ENCODE measurements around the gene SPEM3.

SPEM3 gene

GRCh38 chr17:7425756-7426155, 2.9 kb upstream of the SPEM3 start:
- DNase-seq, result no peak

GRCh38 chr17:7426203-7426863, 2.3 kb upstream of the SPEM3 start:
- no peak for DNase-seq

DNA sequence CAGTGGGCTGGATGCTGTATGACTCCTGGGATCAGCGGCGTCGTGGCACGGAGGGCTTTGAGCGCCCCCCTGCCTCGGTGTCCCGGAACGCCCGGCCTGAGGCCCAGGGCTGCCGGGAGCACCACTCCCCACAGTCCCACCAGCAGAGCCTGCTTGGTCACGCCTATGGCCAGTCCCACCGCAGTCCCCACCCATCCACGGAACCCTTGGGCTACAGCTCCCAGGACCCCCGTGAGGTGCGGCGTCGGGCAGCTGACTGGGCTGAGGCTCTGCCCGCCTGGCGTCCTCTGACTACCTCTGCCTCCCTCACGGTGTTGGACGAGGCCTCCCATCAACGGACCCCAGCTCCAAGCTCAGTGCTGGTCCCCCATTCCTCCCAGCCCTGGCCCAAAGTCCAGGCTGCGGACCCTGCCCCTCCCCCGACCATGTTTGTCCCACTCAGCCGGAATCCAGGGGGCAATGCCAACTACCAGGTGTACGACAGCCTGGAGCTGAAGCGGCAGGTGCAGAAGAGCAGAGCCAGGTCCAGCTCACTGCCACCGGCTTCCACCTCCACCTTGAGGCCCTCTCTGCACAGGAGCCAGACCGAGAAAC, 1.7 kb upstream of the SPEM3 start:
- DNase-seq, result no peak

GRCh38 chr17:7427549-7427948, 1.1 kb upstream of the SPEM3 start:
- no peak for DNase-seq

DNA sequence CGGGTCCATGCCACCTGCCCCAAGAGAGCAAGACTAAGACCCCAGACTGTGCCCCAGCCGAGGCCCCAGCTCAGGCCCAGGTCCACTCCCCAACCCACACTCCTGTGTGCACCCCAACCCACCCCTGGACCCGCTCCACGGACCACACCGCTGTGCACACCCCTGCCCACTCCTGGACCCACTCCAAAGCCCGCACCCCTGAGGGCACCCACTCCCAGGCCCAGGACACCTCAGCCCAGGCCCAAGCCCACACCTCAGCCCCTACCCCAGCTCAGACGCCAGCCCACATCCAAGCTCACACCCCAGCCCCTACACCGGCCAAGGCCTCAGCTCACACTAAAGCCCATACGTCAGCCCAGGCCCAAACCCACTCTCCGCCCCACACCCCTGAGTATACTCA, 1.1 kb downstream of the SPEM3 start:
- DNase-seq, result no peak

- DNase-seq, result no peak
Observed at GRCh38 chr17:7431231-7431630, 2.6 kb downstream of the SPEM3 start.

DNA sequence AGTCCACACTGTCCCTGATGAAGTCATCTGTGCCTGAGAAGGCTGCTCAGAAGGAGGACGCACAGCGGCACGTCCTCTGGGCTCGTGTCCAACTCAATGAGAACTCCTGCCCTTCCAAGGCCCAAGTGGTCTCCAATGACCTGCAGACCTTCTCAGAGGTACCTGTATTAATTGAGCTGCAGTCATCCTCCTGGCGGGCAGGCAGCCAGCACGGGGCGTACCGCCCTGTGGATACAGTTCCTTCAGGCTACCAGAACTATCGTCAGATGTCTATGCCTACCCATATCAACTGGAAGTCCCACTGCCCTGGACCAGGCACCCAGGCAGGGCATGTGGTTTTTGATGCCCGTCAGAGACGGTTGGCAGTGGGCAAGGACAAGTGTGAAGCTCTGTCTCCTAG, 3.6 kb downstream of the SPEM3 start:
- no peak for DNase-seq

GRCh38 chr17:7435676-7436555, 7.3 kb downstream of the SPEM3 start:
- no peak for DNase-seq

DNA sequence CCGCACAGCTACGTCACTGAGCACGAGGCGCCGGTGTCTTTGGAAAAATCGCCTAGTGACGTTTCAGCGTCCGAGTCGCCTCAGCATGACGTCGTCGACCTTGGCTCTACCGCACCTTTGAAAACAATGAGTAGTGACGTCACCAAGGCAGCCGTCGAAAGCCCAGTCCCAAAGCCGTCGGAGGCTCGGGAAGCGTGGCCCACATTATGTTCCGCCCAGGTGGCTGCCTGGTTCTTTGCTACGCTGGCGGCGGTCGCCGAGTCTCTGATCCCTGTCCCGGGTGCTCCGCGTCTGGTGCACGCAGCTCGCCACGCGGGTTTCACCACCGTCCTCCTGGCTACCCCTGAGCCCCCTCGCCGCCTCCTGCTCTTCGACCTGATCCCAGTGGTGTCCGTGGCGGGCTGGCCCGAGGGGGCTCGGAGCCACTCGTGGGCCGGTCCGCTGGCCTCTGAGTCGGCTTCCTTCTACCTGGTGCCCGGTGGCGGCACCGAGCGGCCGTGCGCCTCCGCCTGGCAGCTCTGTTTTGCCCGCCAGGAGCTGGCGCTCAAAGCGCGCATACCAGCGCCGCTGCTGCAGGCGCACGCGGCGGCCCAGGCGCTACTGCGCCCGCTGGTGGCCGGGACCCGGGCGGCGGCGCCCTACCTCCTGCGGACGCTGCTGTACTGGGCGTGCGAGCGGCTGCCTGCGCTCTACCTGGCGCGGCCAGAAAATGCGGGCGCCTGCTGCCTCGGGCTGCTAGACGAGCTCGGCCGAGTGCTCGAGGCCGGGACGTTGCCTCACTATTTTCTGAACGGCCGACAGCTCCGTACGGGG, 8.1 kb downstream of the SPEM3 start:
- DNase-seq, result no peak

- no peak for DNase-seq
Observed at GRCh38 chr17:7437369-7437863, 8.8 kb downstream of the SPEM3 start.

- DNase-seq, result no peak
Observed at GRCh38 chr17:7437950-7438614, 9.4 kb downstream of the SPEM3 start.

GRCh38 chr17:7438656-7439460, 10.2 kb downstream of the SPEM3 start:
- no peak for DNase-seq

- DNase-seq, result no peak
Observed at GRCh38 chr17:7439462-7440112, 10.9 kb downstream of the SPEM3 start, which contains the start of gene FGF11. Gene FGF11, plus strand, starts transcription at chr17:7439512. Its CDS starts 109 bp downstream, at chr17:7439621.

- DNase-seq, result no peak
Observed at GRCh38 chr17:7440113-7440833, 11.6 kb downstream of the SPEM3 start.

DNA sequence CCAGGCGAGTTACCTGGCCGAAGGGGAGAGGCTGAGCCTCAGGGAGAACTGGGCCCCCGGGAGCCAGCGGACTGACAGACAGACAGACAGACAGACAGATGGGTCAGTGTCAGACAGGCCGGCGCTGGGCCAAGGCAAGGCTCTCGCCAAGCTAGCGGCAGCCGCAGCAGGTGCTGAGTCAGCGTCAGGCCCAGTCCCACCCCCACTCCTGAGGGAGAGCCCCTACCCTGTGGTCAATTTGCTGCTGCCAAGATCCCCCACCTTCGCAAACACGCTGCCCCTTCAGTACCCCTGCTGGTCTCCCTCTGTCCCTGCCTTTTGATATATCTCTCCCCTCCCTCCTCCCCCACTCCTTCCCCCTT, 12.2 kb downstream of the SPEM3 start:
- no peak for DNase-seq

DNA sequence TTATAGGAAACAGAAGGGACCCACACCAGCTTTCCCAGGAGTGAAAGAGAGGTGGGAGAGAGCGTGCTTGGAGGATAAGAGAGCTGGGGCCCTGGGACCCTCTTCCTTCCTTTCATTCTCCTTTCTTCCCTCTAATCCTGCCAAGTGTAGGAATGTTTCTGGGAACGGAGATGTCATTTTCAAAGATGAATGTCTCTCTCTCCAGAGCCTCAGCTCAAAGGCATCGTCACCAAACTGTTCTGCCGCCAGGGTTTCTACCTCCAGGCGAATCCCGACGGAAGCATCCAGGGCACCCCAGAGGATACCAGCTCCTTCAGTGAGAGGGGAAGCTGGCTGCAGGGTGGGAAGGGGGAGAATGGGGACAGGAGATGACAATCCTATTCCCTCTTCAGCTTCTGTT, 12.6 kb downstream of the SPEM3 start:
- DNase-seq, result no peak

GRCh38 chr17:7442142-7442541, 13.5 kb downstream of the SPEM3 start:
- DNase-seq, result no peak

DNA sequence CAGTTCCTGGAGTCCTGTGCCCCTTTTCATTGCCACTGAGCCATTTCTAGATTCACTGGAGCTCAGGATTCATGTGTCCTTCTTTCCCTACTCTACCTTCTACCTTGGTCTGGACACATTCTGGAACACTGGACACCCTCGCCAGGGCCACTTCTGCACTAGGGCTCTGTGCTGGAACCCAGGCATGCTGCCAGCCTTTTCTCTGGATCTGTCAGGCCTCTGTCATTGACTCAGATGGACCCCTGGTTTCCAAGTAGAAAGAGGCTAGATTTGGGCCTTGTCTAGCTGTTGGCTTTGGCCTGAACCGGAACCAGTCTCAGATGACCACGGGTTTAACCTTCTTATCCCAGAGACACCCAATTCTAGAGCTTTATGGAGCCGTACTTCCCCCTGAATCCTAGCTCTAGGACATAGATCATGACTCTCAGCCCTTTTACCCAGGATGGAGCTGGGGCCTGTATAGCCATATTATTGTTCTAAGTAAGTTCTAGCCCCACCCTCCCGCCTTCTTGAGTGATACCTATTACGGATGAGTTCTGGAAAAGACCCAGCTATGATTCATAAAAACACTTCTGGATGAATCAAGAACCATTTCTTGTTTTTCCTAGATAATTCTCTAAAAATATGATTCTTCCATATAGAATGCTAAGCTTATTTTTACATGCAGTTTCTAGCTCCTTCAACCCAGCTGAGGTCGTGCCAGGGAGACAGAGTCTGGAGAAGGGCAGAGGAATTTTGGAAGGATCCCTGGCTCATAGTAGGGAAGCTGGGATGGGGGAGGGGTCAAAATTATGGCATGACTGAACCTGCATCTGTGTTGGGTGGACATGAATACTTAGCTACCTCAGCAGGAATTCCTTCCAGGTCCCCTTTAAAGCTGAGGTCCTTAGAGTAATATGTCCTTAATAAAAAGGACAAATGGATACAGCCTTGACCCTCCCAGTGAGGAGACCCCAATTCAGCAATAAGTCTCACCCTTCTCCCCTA, 15.1 kb downstream of the SPEM3 start:
- DNase-seq, result no peak

Data from SIG-M5 (cell line).